Tibial nerve (tissue), 4 donors: ENCODE measurements around the gene CRACR2A. TPM values are rescaled to one million over a fixed set of nuclear protein-coding genes. Genes with fewer than 3 reads are reported as not detected.

Experiments used
- DNase-seq, 2 donors: peaks; one replicate each; pipeline ENCODE4 v3.0.0-alpha.2; 2019; ENCODE audit warnings: low spot score in 2 of 2
- H3K27ac ChIP-seq, 4 donors: fragments of 200-600 bp; sonication (generic) in 3 of 4; one replicate each; pipeline ENCODE4 v1.5.1; 2017 to 2019; ENCODE audit warnings: mild to moderate bottlenecking in 1 of 4
- H3K27me3 ChIP-seq, 2 donors: fragments of 200-600 bp; sonication (generic) in 1 of 2; one replicate each; pipeline versions ENCODE4 v1.5.1 to v1.6.0; 2017 to 2019
- H3K36me3 ChIP-seq, 3 donors: fragments of 200-600 bp; sonication (generic); one replicate each; pipeline ENCODE4 v1.5.1; 2018 to 2019
- H3K4me1 ChIP-seq, 4 donors: fragments of 200-600 bp; sonication (generic) in 3 of 4; one replicate each; pipeline ENCODE4 v1.5.1; 2017 to 2019
- H3K4me3 ChIP-seq, 4 donors: fragments of 200-600 bp; sonication (generic) in 3 of 4; one replicate each; pipeline ENCODE4 v1.5.1; 2017 to 2019; ENCODE audit warnings: mild to moderate bottlenecking in 1 of 4, moderate library complexity in 1 of 4
- H3K9me3 ChIP-seq, 4 donors: fragments of 200-600 bp; sonication (generic) in 3 of 4; one replicate each; pipeline ENCODE4 v1.5.1; 2017 to 2019
- EP300 ChIP-seq, 2 donors: sonication (generic); formaldehyde crosslinking; IDR thresholded peaks; one replicate each; pipeline ENCODE4 v1.6.1; 2017; ENCODE audit warnings: antibody characterized with exemption in 2 of 2, mild to moderate bottlenecking in 1 of 2
- POLR2A ChIP-seq, 2 donors: fragments of 450-650 bp; IDR thresholded peaks; one replicate each; pipeline ENCODE4 v1.6.1; 2017; ENCODE audit warnings: antibody characterized with exemption in 2 of 2, mild to moderate bottlenecking in 2 of 2, moderate library complexity in 2 of 2
- WGBS, 2 donors: methylation state at CpG; one replicate each; pipeline ENCODE4 v1.1.5; 2018; 5-methylcytosine and 5-hydroxymethylcytosine counted together
- total RNA-seq, 4 donors: library from RNA; depleted of rRNA; stranded (reverse); fragments of >200 nt; gene quantifications; one replicate each; pipeline ENCODE4 v1.1.0, GENCODE V29; 2016
- TF ChIP-seq, protein P1 (sequence below), 5 experiments: fragments of 200-600 bp in 3 of 5; fragments of 450-650 bp in 2 of 5; sonication (generic) in 3 of 5; IDR thresholded peaks; one replicate each; pipeline ENCODE4 v1.5.1; 2016 to 2019; ENCODE audit warnings: antibody characterized with exemption in 5 of 5, mild to moderate bottlenecking in 3 of 5, moderate library complexity in 2 of 5

Gene CRACR2A
- total RNA-seq, 4 donors from 2014 or later: 2.6 to 6.3 (median 4.2) TPM

GRCh38 chr12:3775385-3776035, 22.6 kb upstream of the CRACR2A start:
- no peaks in the 10 kb centered on the region for H3K9me3 ChIP-seq
- no peaks in the 10 kb centered on the region for H3K4me1 ChIP-seq
- H3K27me3 ChIP-seq: no peaks in the 10 kb centered on the region
- no peaks in the 10 kb centered on the region for H3K36me3 ChIP-seq
- no peak overlapping the region for H3K27ac ChIP-seq
- no peak for DNase-seq
- TF ChIP-seq EP300 (IDR thresholded peaks at IDR 0.05) (no peak), POLR2A (IDR thresholded peaks at IDR 0.05) (no peak)
- TF ChIP-seq, protein P1, sequence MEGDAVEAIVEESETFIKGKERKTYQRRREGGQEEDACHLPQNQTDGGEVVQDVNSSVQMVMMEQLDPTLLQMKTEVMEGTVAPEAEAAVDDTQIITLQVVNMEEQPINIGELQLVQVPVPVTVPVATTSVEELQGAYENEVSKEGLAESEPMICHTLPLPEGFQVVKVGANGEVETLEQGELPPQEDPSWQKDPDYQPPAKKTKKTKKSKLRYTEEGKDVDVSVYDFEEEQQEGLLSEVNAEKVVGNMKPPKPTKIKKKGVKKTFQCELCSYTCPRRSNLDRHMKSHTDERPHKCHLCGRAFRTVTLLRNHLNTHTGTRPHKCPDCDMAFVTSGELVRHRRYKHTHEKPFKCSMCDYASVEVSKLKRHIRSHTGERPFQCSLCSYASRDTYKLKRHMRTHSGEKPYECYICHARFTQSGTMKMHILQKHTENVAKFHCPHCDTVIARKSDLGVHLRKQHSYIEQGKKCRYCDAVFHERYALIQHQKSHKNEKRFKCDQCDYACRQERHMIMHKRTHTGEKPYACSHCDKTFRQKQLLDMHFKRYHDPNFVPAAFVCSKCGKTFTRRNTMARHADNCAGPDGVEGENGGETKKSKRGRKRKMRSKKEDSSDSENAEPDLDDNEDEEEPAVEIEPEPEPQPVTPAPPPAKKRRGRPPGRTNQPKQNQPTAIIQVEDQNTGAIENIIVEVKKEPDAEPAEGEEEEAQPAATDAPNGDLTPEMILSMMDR (IDR thresholded peaks at IDR 0.05): no peak
- no peak overlapping the region for H3K4me3 ChIP-seq
- 80 to 83% methylated on average over 5 of the region's 5 CpGs for WGBS, 2 donors

DNA sequence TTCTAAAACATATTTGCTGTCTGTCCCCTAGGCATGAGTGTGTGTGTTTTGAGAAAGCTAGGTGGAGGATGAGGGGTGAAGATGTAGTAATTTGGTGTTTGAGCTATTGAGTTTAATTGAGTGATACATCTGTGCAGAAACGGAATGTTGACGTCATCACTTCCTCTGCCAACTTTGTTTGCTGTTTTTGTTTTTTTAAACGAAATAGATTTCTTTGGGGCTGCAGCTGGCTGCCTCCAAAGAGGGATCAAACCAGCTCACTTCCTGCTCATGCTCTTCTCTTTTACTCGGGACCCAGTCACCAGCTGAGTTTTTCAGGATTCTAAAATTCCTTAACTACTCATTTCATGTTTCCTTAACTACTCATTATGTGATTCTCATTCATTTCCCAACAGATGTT, 19.5 kb upstream of the CRACR2A start:
- no peak for TF ChIP-seq POLR2A (IDR thresholded peaks at IDR 0.05)
- TF ChIP-seq, protein P1 (IDR thresholded peaks at IDR 0.05): no peak
- no peak for TF ChIP-seq EP300 (IDR thresholded peaks at IDR 0.05)
- DNase-seq: no peak
- H3K36me3 ChIP-seq: no peaks in the 10 kb centered on the region
- H3K27ac ChIP-seq: no peak overlapping the region
- no peaks in the 10 kb centered on the region for H3K9me3 ChIP-seq
- no peaks in the 10 kb centered on the region for H3K4me1 ChIP-seq
- H3K27me3 ChIP-seq: no peaks in the 10 kb centered on the region
- WGBS, 2 donors: 24 to 31% methylated on average over 4 of the region's 4 CpGs
- no peak overlapping the region for H3K4me3 ChIP-seq

DNA sequence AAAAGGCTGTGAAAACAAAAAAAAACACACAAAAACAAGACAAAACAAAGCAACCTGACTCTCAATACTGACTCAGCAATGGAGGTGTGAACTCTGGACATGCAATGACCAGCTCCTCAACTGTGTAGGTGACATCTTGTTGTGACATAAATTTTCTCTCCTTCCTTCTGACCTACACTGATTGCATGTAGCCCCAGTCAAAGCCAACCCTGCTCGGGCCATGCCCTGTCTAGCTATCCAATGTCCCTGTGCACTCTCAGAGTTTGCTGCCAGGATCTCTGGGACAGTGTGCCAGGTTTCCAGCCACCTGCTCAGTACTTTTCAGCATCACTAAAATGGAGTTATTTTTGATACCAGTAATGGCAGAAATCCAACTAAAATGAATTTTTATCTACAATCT, 18.9 kb upstream of the CRACR2A start:
- Histone ChIP-seq H3K4me1 (no peaks in the 10 kb centered on the region), H3K27me3 (no peaks in the 10 kb centered on the region), H3K36me3 (no peaks in the 10 kb centered on the region), H3K27ac (no peak overlapping the region), H3K9me3 (no peaks in the 10 kb centered on the region), H3K4me3 (no peak overlapping the region)
- 68 to 90% methylated on average over 1 of the region's 1 CpG for WGBS, 2 donors
- TF ChIP-seq EP300 (IDR thresholded peaks at IDR 0.05): no peak
- TF ChIP-seq, protein P1 (IDR thresholded peaks at IDR 0.05): no peak
- TF ChIP-seq POLR2A (IDR thresholded peaks at IDR 0.05): no peak
- DNase-seq: no peak

DNA sequence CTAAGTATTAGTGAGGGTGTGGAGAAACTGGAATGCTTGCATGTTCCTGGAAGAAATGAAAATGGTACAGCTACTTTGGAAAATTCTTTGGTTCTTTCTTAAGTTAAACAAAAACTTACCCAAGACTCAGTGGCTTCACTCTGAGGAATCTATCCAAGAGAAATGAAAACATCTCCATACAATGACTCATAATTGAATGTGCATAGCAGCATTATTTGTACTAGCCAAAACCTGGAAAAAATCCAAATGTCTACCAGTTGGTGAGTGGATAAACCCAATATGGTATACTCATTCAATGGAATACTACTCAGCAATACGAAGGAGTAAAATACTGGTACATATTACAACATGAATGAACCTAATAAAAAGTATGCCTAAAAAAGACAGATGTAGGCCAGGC, 18.0 kb upstream of the CRACR2A start:
- no peak overlapping the region for H3K27ac ChIP-seq
- no peaks in the 10 kb centered on the region for H3K9me3 ChIP-seq
- 85 to 100% methylated on average over 1 of the region's 1 CpG for WGBS, 2 donors
- no peaks in the 10 kb centered on the region for H3K4me1 ChIP-seq
- no peaks in the 10 kb centered on the region for H3K27me3 ChIP-seq
- H3K36me3 ChIP-seq: no peaks in the 10 kb centered on the region
- H3K4me3 ChIP-seq: no peak overlapping the region
- no peak for TF ChIP-seq POLR2A (IDR thresholded peaks at IDR 0.05)
- TF ChIP-seq, protein P1 (IDR thresholded peaks at IDR 0.05): no peak
- no peak for TF ChIP-seq EP300 (IDR thresholded peaks at IDR 0.05)
- DNase-seq: no peak

DNA sequence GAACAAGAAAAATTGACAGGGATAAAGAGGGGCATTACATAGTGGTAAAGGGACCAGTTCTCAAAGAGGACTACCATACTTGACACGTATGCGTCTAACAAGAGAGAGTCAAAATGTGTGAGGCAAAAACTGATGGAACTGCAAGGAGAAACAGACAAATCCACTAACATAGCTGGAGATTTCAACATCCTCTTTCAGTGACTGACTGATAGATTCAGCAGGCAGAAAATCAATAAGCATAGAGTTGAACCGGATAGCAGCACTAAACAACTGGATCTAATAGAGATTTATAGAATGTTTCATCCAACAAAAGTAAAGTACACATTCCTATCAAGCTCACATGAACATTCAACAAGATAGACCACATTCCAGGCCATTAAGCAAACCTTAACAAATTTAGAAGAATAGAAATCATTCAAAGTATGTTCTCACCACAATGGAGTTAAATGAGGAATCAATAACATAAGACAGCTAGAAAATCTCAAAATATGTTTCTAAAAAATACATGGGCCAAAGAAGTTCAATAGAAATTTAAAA, 16.1 kb upstream of the CRACR2A start:
- H3K9me3 ChIP-seq: no peaks in the 10 kb centered on the region
- TF ChIP-seq, protein P1 (IDR thresholded peaks at IDR 0.05): no peak
- TF ChIP-seq EP300 (IDR thresholded peaks at IDR 0.05): no peak
- TF ChIP-seq POLR2A (IDR thresholded peaks at IDR 0.05): no peak
- H3K4me1 ChIP-seq: no peaks in the 10 kb centered on the region
- no peak overlapping the region for H3K27ac ChIP-seq
- H3K4me3 ChIP-seq: no peak overlapping the region
- 86 to 87% methylated on average over 3 of the region's 3 CpGs for WGBS, 2 donors
- no peaks in the 10 kb centered on the region for H3K36me3 ChIP-seq
- no peak for DNase-seq
- no peaks in the 10 kb centered on the region for H3K27me3 ChIP-seq
